HEK293T (cell line): ENCODE data around the gene SLC39A10.

Experiments used
- FOXM1 ChIP-seq: fragments of 450-650 bp; IDR thresholded peaks from 2 replicates; pipeline ENCODE4 v1.6.1; 2017; ENCODE audit warnings: mild to moderate bottlenecking, borderline replicate concordance
- TARDBP ChIP-seq: fragments of 450-650 bp; IDR thresholded peaks from 2 replicates; pipeline ENCODE4 v1.6.1; 2016

GRCh38 chr2:195709901-195710806 lies 53.1 kb downstream of the SLC39A10 start:
- TF ChIP-seq FOXM1: no peak
- TF ChIP-seq TARDBP: no peak
